ENCODE measurements around the gene MEMO1. TPM values are rescaled to one million over a fixed set of nuclear protein-coding genes. Genes with fewer than 3 reads are reported as not detected.
"Not testable (repeated sequence)": the region's sequence is repeated elsewhere in the genome, so short reads cannot be mapped to it uniquely, and the experiment has no call there.

MEMO1 gene
- total RNA-seq, 1 donor from 2014 or later, result 41.9 TPM

DNA sequence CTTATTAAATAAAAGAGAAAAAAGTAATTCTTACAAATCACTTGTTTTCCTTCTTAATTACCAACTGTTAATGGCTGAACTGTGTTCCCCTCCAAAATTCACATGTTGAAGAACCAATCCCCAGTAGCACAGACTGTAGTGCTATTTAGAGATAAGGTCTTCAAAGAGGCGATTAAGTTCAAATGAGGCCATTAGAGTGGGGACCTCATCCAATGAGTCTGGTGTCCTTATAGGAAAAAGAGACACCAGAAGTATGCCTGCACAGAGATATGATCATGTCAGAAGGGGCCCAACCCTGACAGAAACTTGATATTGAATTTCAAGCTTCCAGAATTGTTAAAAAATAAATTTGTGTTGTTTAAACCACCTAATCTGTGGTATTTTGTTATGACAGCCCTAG is 89.8 kb downstream of the MEMO1 start:
- Histone ChIP-seq H3K4me3 (no peak overlapping the region), H3K9me3 (replicated peaks) (no peaks in the 10 kb centered on the region), H3K4me1 (peaks cover 17% of the 10 kb centered on the region), H3K36me3 (peaks cover 7% of the 10 kb centered on the region), H3K27me3 (ENCODE audit: low read depth) (no peaks in the 10 kb centered on the region), H3K27ac (replicated peaks) (no peak overlapping the region)
- TF ChIP-seq, protein P1, sequence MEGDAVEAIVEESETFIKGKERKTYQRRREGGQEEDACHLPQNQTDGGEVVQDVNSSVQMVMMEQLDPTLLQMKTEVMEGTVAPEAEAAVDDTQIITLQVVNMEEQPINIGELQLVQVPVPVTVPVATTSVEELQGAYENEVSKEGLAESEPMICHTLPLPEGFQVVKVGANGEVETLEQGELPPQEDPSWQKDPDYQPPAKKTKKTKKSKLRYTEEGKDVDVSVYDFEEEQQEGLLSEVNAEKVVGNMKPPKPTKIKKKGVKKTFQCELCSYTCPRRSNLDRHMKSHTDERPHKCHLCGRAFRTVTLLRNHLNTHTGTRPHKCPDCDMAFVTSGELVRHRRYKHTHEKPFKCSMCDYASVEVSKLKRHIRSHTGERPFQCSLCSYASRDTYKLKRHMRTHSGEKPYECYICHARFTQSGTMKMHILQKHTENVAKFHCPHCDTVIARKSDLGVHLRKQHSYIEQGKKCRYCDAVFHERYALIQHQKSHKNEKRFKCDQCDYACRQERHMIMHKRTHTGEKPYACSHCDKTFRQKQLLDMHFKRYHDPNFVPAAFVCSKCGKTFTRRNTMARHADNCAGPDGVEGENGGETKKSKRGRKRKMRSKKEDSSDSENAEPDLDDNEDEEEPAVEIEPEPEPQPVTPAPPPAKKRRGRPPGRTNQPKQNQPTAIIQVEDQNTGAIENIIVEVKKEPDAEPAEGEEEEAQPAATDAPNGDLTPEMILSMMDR (IDR thresholded peaks at IDR 0.05; ENCODE audit: borderline replicate concordance), result no peak
- intact Hi-C loops (cut with micrococcal nuclease), result no loop called here
- no peak for DNase-seq

- DNase-seq, result no peak
- no peaks in the 10 kb centered on the region for H3K27me3 ChIP-seq (ENCODE audit: low read depth)
- H3K27ac ChIP-seq (replicated peaks), result no peak overlapping the region
- H3K9me3 ChIP-seq (replicated peaks), result no peaks in the 10 kb centered on the region
- H3K4me1 ChIP-seq, result peaks cover 13% of the 10 kb centered on the region
- intact Hi-C loops (cut with micrococcal nuclease), result no loop called here
- TF ChIP-seq, protein P1 (IDR thresholded peaks at IDR 0.05; ENCODE audit: borderline replicate concordance), result no peak
- H3K4me3 ChIP-seq, result no peak overlapping the region
- H3K36me3 ChIP-seq, result peaks cover 7% of the 10 kb centered on the region
Observed at GRCh38 chr2:31919499-31919898, 91.3 kb downstream of the MEMO1 start.

DNA sequence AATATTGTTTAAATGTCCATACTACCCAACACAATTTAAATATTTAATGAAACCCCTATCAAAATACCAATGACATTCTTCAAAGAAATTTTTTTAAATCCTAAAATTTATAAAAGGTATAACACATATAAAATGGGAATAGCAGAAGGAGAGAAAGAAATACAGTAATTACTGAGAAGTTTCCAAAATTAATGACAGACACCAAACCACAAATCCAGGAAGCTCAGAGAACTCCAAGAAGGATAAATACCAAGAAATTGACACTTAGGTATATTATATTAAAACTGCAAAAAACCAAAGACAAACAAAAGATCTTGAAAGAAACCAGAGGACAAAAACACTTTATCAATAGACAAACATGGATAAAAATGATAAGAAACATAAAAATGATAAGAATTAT is 101.1 kb downstream of the MEMO1 start:
- H3K9me3 ChIP-seq (replicated peaks), result peaks cover 12% of the 10 kb centered on the region
- H3K36me3 ChIP-seq, result peaks cover 28% of the 10 kb centered on the region
- H3K4me3 ChIP-seq, result no peak overlapping the region
- TF ChIP-seq, protein P1 (IDR thresholded peaks at IDR 0.05; ENCODE audit: borderline replicate concordance), result no peak
- no peak for DNase-seq
- H3K27me3 ChIP-seq (ENCODE audit: low read depth), result no peaks in the 10 kb centered on the region
- intact Hi-C loops (cut with micrococcal nuclease), result no loop called here
- no peak overlapping the region for H3K27ac ChIP-seq (replicated peaks)
- no peaks in the 10 kb centered on the region for H3K4me1 ChIP-seq

DNA sequence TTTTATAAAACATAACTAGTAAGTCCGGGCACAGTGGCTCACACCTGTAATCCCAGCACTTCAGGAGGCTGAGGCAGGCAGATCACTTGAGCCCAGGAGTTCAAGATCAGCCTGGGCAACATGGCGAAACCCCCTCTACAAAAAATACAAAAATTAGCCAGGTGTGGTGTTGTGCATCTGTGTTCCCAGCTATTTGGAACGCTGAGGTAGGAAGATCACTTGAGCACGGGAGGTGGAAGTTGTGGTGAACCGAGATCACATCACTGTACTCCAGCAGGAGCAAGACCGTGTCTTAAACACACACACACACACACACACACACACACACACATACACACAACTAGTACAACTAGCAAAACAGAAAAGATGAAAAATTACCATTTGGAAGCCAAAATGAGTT is 103.3 kb downstream of the MEMO1 start:
- peaks cover 12% of the 10 kb centered on the region for H3K9me3 ChIP-seq (replicated peaks)
- H3K36me3 ChIP-seq, result peaks cover 28% of the 10 kb centered on the region
- intact Hi-C loops (cut with micrococcal nuclease); H3K4me3 ChIP-seq; H3K27me3 ChIP-seq (ENCODE audit: low read depth); H3K27ac ChIP-seq (replicated peaks); H3K4me1 ChIP-seq; DNase-seq: not testable (repeated sequence)

DNA sequence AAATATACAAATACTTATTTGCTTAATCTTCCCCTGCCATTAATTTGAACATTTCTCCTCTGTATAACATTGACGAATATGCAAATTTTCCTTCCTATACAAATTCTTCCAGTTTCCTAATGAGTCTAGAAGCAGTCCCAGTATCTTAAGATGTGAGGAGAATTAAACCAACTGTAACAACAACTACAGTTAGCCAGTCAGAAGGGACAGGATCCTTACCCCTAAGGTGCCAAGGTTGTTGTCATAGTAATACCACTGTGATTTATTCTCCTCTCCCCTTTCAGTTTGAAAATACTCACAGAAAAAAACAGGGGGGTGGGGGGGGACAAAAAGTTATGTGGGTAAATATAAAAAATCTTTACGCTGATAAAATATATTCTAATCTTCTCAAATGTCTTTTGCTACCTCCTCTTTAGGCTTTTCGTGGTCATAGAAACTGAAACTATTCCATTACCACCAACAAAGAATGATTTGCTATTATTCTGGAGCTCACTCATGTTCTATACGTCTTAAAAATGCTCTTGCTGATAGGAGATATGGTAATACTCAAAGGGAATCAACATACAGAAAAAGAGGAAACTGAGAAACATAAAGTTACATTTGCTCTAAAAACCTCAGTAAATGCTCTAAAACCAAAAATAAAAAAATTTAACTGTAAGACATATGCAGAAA is 107.6 kb downstream of the MEMO1 start:
- peaks cover 35% of the 10 kb centered on the region for H3K36me3 ChIP-seq
- intact Hi-C loops (cut with micrococcal nuclease), result no loop called here
- H3K27ac ChIP-seq (replicated peaks), result no peak overlapping the region
- DNase-seq, result no peak
- TF ChIP-seq, protein P1 (IDR thresholded peaks at IDR 0.05; ENCODE audit: borderline replicate concordance), result no peak
- no peaks in the 10 kb centered on the region for H3K27me3 ChIP-seq (ENCODE audit: low read depth)
- H3K4me3 ChIP-seq, result no peak overlapping the region
- no peaks in the 10 kb centered on the region for H3K4me1 ChIP-seq
- peaks cover 17% of the 10 kb centered on the region for H3K9me3 ChIP-seq (replicated peaks)

- Histone ChIP-seq H3K36me3 (peaks cover 48% of the 10 kb centered on the region), H3K27me3 (ENCODE audit: low read depth) (no peaks in the 10 kb centered on the region), H3K4me1 (no peaks in the 10 kb centered on the region), H3K27ac (replicated peaks) (no peak overlapping the region), H3K4me3 (no peak overlapping the region), H3K9me3 (replicated peaks) (peaks cover 30% of the 10 kb centered on the region)
- TF ChIP-seq, protein P1 (IDR thresholded peaks at IDR 0.05; ENCODE audit: borderline replicate concordance), result no peak
- intact Hi-C loops (cut with micrococcal nuclease), result no loop called here
- DNase-seq, result no peak
Observed at GRCh38 chr2:31901900-31902299, 108.9 kb downstream of the MEMO1 start.

DNA sequence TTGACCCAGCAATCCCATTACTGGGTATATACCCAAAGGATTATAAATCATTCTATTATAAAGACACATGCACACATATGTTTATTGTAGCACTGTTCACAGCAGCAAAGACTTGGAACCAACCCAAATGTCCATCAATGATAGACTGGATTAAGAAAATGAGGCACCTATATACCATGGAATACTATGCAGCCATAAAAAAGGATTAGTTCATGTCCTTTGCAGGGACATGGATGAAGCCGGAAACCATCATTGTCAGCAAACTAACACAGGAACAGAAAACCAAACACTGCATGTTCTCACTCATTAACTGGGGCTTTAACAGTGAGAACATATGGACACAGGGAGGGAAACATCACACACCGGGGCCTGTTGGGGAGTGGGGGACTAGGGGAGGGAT is 110.7 kb downstream of the MEMO1 start:
- Histone ChIP-seq H3K9me3 (replicated peaks) (peaks cover 33% of the 10 kb centered on the region), H3K36me3 (peaks cover 48% of the 10 kb centered on the region)
- DNase-seq; H3K27ac ChIP-seq (replicated peaks); H3K4me3 ChIP-seq; H3K27me3 ChIP-seq (ENCODE audit: low read depth); intact Hi-C loops (cut with micrococcal nuclease); H3K4me1 ChIP-seq: not testable (repeated sequence)

GRCh38 chr2:31898346-31898745 is 112.5 kb downstream of the MEMO1 start:
- H3K27me3 ChIP-seq (ENCODE audit: low read depth); H3K4me1 ChIP-seq; DNase-seq; intact Hi-C loops (cut with micrococcal nuclease); H3K27ac ChIP-seq (replicated peaks); H3K4me3 ChIP-seq: not testable (repeated sequence)
- Histone ChIP-seq H3K9me3 (replicated peaks) (peaks cover 33% of the 10 kb centered on the region), H3K36me3 (peaks cover 48% of the 10 kb centered on the region)

DNA sequence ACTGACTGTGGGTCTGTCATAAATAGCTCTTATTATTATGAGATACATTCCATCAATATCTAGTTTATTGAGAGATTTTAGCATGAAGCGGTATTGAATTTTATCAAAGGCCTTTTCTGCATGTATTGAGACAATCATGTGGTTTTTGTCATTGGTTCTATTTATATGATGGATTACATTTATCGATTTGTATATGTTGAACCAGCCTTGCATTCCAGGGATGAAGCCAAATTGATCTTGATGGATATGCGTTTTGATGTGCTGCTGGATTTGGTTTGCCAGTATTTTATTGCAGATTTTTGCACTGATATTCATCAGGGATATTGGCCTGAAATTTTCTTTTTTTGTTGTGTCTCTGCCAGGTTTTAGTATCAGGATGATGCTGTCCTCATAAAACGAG is 113.5 kb downstream of the MEMO1 start:
- H3K4me3 ChIP-seq; H3K27ac ChIP-seq (replicated peaks); H3K4me1 ChIP-seq; intact Hi-C loops (cut with micrococcal nuclease); H3K27me3 ChIP-seq (ENCODE audit: low read depth); DNase-seq: not testable (repeated sequence)
- Histone ChIP-seq H3K9me3 (replicated peaks) (peaks cover 33% of the 10 kb centered on the region), H3K36me3 (peaks cover 46% of the 10 kb centered on the region)

Data from left ventricle myocardium inferior (tissue), 1 donor.